ENCODE results near the gene RIMS3.
"Not testable (repeated sequence)": the region's sequence is repeated elsewhere in the genome, so short reads cannot be mapped to it uniquely, and the experiment has no call there.

Gene RIMS3

GRCh38 chr1:40629546-40629945 is 35.9 kb downstream of the RIMS3 start:
- FAIRE-seq, result not testable (repeated sequence)

- no peak for FAIRE-seq
These were observed 36.6 kb downstream of the RIMS3 start for GRCh38 chr1:40628903-40629292.

GRCh38 chr1:40627987-40628902 is 37.2 kb downstream of the RIMS3 start:
- no peak for FAIRE-seq

GRCh38 chr1:40626383-40626770 is 39.1 kb downstream of the RIMS3 start:
- FAIRE-seq, result no peak

GRCh38 chr1:40625476-40626382 is 39.8 kb downstream of the RIMS3 start:
- no peak for FAIRE-seq

GRCh38 chr1:40625076-40625475 is 40.4 kb downstream of the RIMS3 start:
- FAIRE-seq, result no peak

GRCh38 chr1:40622936-40623629 is 42.4 kb downstream of the RIMS3 start:
- no peak for FAIRE-seq

GRCh38 chr1:40621821-40622450 is 43.5 kb downstream of the RIMS3 start:
- no peak for FAIRE-seq

GRCh38 chr1:40620586-40621210 is 44.8 kb downstream of the RIMS3 start:
- no peak for FAIRE-seq

GRCh38 chr1:40620150-40620549 is 45.3 kb downstream of the RIMS3 start:
- no peak for FAIRE-seq

GRCh38 chr1:40618108-40618507 is 47.4 kb downstream of the RIMS3 start:
- FAIRE-seq, result no peak

GRCh38 chr1:40612345-40612831 is 53.1 kb downstream of the RIMS3 start:
- peak; percentile 92 for FAIRE-seq

- FAIRE-seq, result no peak
These were observed 55.3 kb downstream of the RIMS3 start for GRCh38 chr1:40610156-40610555.

- no peak for FAIRE-seq
These were observed 57.6 kb downstream of the RIMS3 start for GRCh38 chr1:40607921-40608320.

- FAIRE-seq, result no peak
These were observed 58.5 kb downstream of the RIMS3 start for GRCh38 chr1:40606978-40607377.

- no peak for FAIRE-seq
These were observed 59.3 kb downstream of the RIMS3 start for GRCh38 chr1:40606194-40606593.

GRCh38 chr1:40599926-40600325 is 65.6 kb downstream of the RIMS3 start:
- FAIRE-seq, result no peak

GRCh38 chr1:40595623-40596022 is 69.9 kb downstream of the RIMS3 start:
- FAIRE-seq, result no peak

- no peak for FAIRE-seq
These were observed 71.3 kb downstream of the RIMS3 start for GRCh38 chr1:40594187-40594531.

GRCh38 chr1:40593449-40594186 is 71.9 kb downstream of the RIMS3 start:
- no peak for FAIRE-seq

- FAIRE-seq, result no peak
These were observed 73.2 kb downstream of the RIMS3 start for GRCh38 chr1:40592107-40592803.

Measured in G401.6 (cell line).